ENCODE results near the gene MACROD2. TPM values are rescaled to one million over a fixed set of nuclear protein-coding genes. Genes with fewer than 3 reads are reported as not detected.

MACROD2 gene
- total RNA-seq, 1 experiment from 2014 or later, result 1.4 TPM

GRCh38 chr20:15905661-15906060 is 1910.3 kb downstream of the MACROD2 start:
- no peaks in the 10 kb centered on the region for H3K27me3 ChIP-seq (replicated peaks; ENCODE audit: insufficient read depth, low read depth, low read length, poor library complexity)
- H3K36me3 ChIP-seq (ENCODE audit: insufficient read depth, low read length, poor library complexity, severe bottlenecking), result no peaks in the 10 kb centered on the region
- intact Hi-C loops (cut with micrococcal nuclease; ENCODE audit: unreplicated experiment), result no loop called here
- BruUV-seq (replicated peaks), result no TSS peak
- ChIA-PET CTCF (no interaction called here), POLR2A (ENCODE audit: low non-redundant PET) (no interaction called here)
- no peak overlapping the region for H3K4me3 ChIP-seq (ENCODE audit: low read depth, low read length, poor library complexity, severe bottlenecking)
- H3K4me1 ChIP-seq (ENCODE audit: insufficient read depth, low read length, poor library complexity, severe bottlenecking), result no peaks in the 10 kb centered on the region
- TF ChIP-seq EZH2 (IDR thresholded peaks at IDR 0.05; ENCODE audit: borderline replicate concordance, low read depth, low read length, poor library complexity, severe bottlenecking) (no peak), CTCF (conservative IDR thresholded peaks at IDR 0.05; ENCODE audit: low read depth, low read length) (no peak)
- peaks cover 10% of the 10 kb centered on the region for H3K9me3 ChIP-seq (ENCODE audit: low read depth, low read length, poor library complexity, severe bottlenecking)
- no peak overlapping the region for H3K27ac ChIP-seq (ENCODE audit: low read depth, low read length, poor library complexity, severe bottlenecking)
- DNase-seq (ENCODE audit: low spot score), result no peak

- POLR2A ChIA-PET (ENCODE audit: low non-redundant PET), result no interaction called here
- BruUV-seq (replicated peaks), result no TSS peak
- Histone ChIP-seq H3K9me3 (ENCODE audit: low read depth, low read length, poor library complexity, severe bottlenecking) (peaks cover 14% of the 10 kb centered on the region), H3K27me3 (replicated peaks; ENCODE audit: insufficient read depth, low read depth, low read length, poor library complexity) (no peaks in the 10 kb centered on the region), H3K4me3 (ENCODE audit: low read depth, low read length, poor library complexity, severe bottlenecking) (no peak overlapping the region), H3K27ac (ENCODE audit: low read depth, low read length, poor library complexity, severe bottlenecking) (no peak overlapping the region), H3K36me3 (ENCODE audit: insufficient read depth, low read length, poor library complexity, severe bottlenecking) (no peaks in the 10 kb centered on the region), H3K4me1 (ENCODE audit: insufficient read depth, low read length, poor library complexity, severe bottlenecking) (no peaks in the 10 kb centered on the region)
- TF ChIP-seq CTCF (conservative IDR thresholded peaks at IDR 0.05; ENCODE audit: low read depth, low read length), result no peak
- TF ChIP-seq EZH2 (IDR thresholded peaks at IDR 0.05; ENCODE audit: borderline replicate concordance, low read depth, low read length, poor library complexity, severe bottlenecking), result no peak
- CTCF ChIA-PET, result no interaction called here
- no peak for DNase-seq (ENCODE audit: low spot score)
- intact Hi-C loops (cut with micrococcal nuclease; ENCODE audit: unreplicated experiment), result no loop called here
Observed at GRCh38 chr20:15909995-15910394, 1914.7 kb downstream of the MACROD2 start.

GRCh38 chr20:15911581-15911980 is 1916.3 kb downstream of the MACROD2 start:
- peaks cover 8% of the 10 kb centered on the region for H3K9me3 ChIP-seq (ENCODE audit: low read depth, low read length, poor library complexity, severe bottlenecking)
- H3K4me1 ChIP-seq (ENCODE audit: insufficient read depth, low read length, poor library complexity, severe bottlenecking), result no peaks in the 10 kb centered on the region
- TF ChIP-seq CTCF (conservative IDR thresholded peaks at IDR 0.05; ENCODE audit: low read depth, low read length) (no peak), EZH2 (IDR thresholded peaks at IDR 0.05; ENCODE audit: borderline replicate concordance, low read depth, low read length, poor library complexity, severe bottlenecking) (no peak)
- H3K27me3 ChIP-seq (replicated peaks; ENCODE audit: insufficient read depth, low read depth, low read length, poor library complexity), result no peaks in the 10 kb centered on the region
- no peak overlapping the region for H3K4me3 ChIP-seq (ENCODE audit: low read depth, low read length, poor library complexity, severe bottlenecking)
- no peaks in the 10 kb centered on the region for H3K36me3 ChIP-seq (ENCODE audit: insufficient read depth, low read length, poor library complexity, severe bottlenecking)
- POLR2A ChIA-PET (ENCODE audit: low non-redundant PET), result no interaction called here
- no TSS peak for BruUV-seq (replicated peaks)
- DNase-seq (ENCODE audit: low spot score), result no peak
- CTCF ChIA-PET, result no interaction called here
- H3K27ac ChIP-seq (ENCODE audit: low read depth, low read length, poor library complexity, severe bottlenecking), result no peak overlapping the region
- intact Hi-C loops (cut with micrococcal nuclease; ENCODE audit: unreplicated experiment), result no loop called here
